Peyer's patch (tissue), 4 donors: ENCODE results near the gene GRIK3.

ENCODE experiments used
- CTCF ChIP-seq, 6 experiments: fragments of 450-650 bp in 4 of 6; fragments of 200-600 bp in 2 of 6; sonication (generic) in 1 of 6; IDR thresholded peaks; one replicate each; pipeline ENCODE4 v1.5.1; 2017 to 2019; ENCODE audit warnings: antibody characterized with exemption in 6 of 6, mild to moderate bottlenecking in 3 of 6, moderate library complexity in 1 of 6
- POLR2A ChIP-seq, 2 donors: fragments of 450-650 bp; IDR thresholded peaks; one replicate each; pipeline ENCODE4 v1.5.1; 2017; ENCODE audit warnings: antibody characterized with exemption in 2 of 2, mild to moderate bottlenecking in 2 of 2, moderate library complexity in 2 of 2

GRCh38 chr1:36784147-36784859 lies 250.0 kb downstream of the GRIK3 start:
- TF ChIP-seq CTCF (IDR thresholded peaks at IDR 0.05) (no peak), POLR2A (IDR thresholded peaks at IDR 0.05) (no peak)
